G401 (cell line): ENCODE data around the gene LTB4R. TPM values are rescaled to one million over a fixed set of nuclear protein-coding genes. Genes with fewer than 3 reads are reported as not detected.
A peak's percentile ranks its signal among the peaks of the same experiment; 100 is the strongest.

Source experiments
- DNase-seq: peaks from one replicate; pipeline ENCODE4 v3.0.0-alpha.2; 2015; ENCODE audit warnings: low spot score
- in situ Hi-C: cut with HindIII; loops from 2 replicates; pipeline ENCODE4 v1.10.0; 2016; ENCODE audit warnings: low sequenced_read_pairs, mixed read lengths
- total RNA-seq: library from RNA; depleted of rRNA; stranded (reverse); fragments of >200 nt; shearing (Covaris generic); gene quantifications from 2 replicates; pipeline ENCODE4 v1.2.3, GENCODE V29; 2014; rRNA removed

The LTB4R gene
- total RNA-seq, 1 experiment from 2014 or later: 1.6 TPM

- in situ Hi-C loops: no loop called here
- DNase-seq: no peak
Observed at GRCh38 chr14:24362241-24362960, 51.1 kb downstream of the LTB4R start.

- no peak for DNase-seq
- in situ Hi-C loops: no loop called here
Observed at GRCh38 chr14:24363401-24363800, 52.1 kb downstream of the LTB4R start.

GRCh38 chr14:24364841-24365240 lies 53.5 kb downstream of the LTB4R start:
- in situ Hi-C loops: no loop called here
- peak; percentile 36 for DNase-seq

GRCh38 chr14:24365600-24366412 lies 54.5 kb downstream of the LTB4R start:
- in situ Hi-C loops: no loop called here
- DNase-seq: peak; percentile 91

- in situ Hi-C loops: no loop called here
Observed at GRCh38 chr14:24366413-24366720, 55.1 kb downstream of the LTB4R start.

GRCh38 chr14:24366721-24367513 lies 55.6 kb downstream of the LTB4R start:
- peak; percentile 98 for DNase-seq
- in situ Hi-C loops: no loop called here

More at GRCh38 chr14:24366413-24366720, 55.1 kb downstream of the LTB4R start:
- DNase-seq: no peak

Other genes starting within 250 kb of the LTB4R start
- gene CPNE6, start 239.9 kb upstream of the LTB4R start, total RNA-seq: not detected in 2 replicates
- gene PCK2, start 217.2 kb upstream of the LTB4R start, total RNA-seq: 64.7 and 86.2 TPM in 2 replicates
- gene DCAF11, start 196.7 kb upstream of the LTB4R start, total RNA-seq: 93.8 and 125 TPM in 2 replicates
- 1.3 and 2.8 TPM in 2 replicates for gene NRL, start 196.6 kb upstream of the LTB4R start, total RNA-seq
- gene FITM1, start 180.8 kb upstream of the LTB4R start, total RNA-seq: 0.88 TPM in 1 of 2 replicates, not detected in the other
- gene PSME1, start 175.3 kb upstream of the LTB4R start, total RNA-seq: 57.9 and 58.0 TPM in 2 replicates
- gene EMC9, start 169.9 kb upstream of the LTB4R start, total RNA-seq: 33.6 and 45.0 TPM in 2 replicates
- 162 and 168 TPM in 2 replicates for gene PSME2, start 164.9 kb upstream of the LTB4R start, total RNA-seq
- gene RNF31, start 164.0 kb upstream of the LTB4R start, total RNA-seq: 51.9 and 89.7 TPM in 2 replicates
- 8.3 and 14.1 TPM in 2 replicates for gene IRF9, start 150.2 kb upstream of the LTB4R start, total RNA-seq
- 0.31 TPM in 1 of 2 replicates, not detected in the other for gene REC8, start 139.4 kb upstream of the LTB4R start, total RNA-seq
- gene IPO4, start 122.7 kb upstream of the LTB4R start, total RNA-seq: 79.5 and 80.4 TPM in 2 replicates
- 26.6 and 50.0 TPM in 2 replicates for gene TM9SF1, start 116.1 kb upstream of the LTB4R start, total RNA-seq
- gene TSSK4, start 105.8 kb upstream of the LTB4R start, total RNA-seq: not detected in 2 replicates
- 30.8 and 40.4 TPM in 2 replicates for gene CHMP4A, start 98.0 kb upstream of the LTB4R start, total RNA-seq
- gene MDP1, start 95.4 kb upstream of the LTB4R start, total RNA-seq: 16.6 and 16.9 TPM in 2 replicates
- gene NEDD8, start 79.1 kb upstream of the LTB4R start, total RNA-seq: 168 and 186 TPM in 2 replicates
- 116 and 132 TPM in 2 replicates for gene GMPR2, start 78.6 kb upstream of the LTB4R start, total RNA-seq
- 38.1 and 63.0 TPM in 2 replicates for gene TINF2, start 68.9 kb upstream of the LTB4R start, total RNA-seq
- gene TGM1, start 48.3 kb upstream of the LTB4R start, total RNA-seq: 0.10 TPM in 1 of 2 replicates, not detected in the other
- gene RABGGTA, start 39.9 kb upstream of the LTB4R start, total RNA-seq: 19.0 and 23.6 TPM in 2 replicates
- 3.8 and 11.4 TPM in 2 replicates for gene DHRS1, start 11.7 kb upstream of the LTB4R start, total RNA-seq
- gene NOP9, start 11.7 kb upstream of the LTB4R start, total RNA-seq: 28.7 and 28.9 TPM in 2 replicates
- 1.7 TPM in 1 of 2 replicates, not detected in the other for gene CIDEB, start 3.5 kb upstream of the LTB4R start, total RNA-seq
- 1.8 and 5.4 TPM in 2 replicates for gene LTB4R2, start 1.4 kb upstream of the LTB4R start, total RNA-seq
- gene ADCY4, start 23.6 kb downstream of the LTB4R start, total RNA-seq: not detected in 2 replicates
- not detected in 2 replicates for gene RIPK3, start 28.5 kb downstream of the LTB4R start, total RNA-seq
- gene NFATC4, start 56.7 kb downstream of the LTB4R start, total RNA-seq: 41.4 and 45.5 TPM in 2 replicates
- 19.7 and 24.1 TPM in 2 replicates for gene NYNRIN, start 87.5 kb downstream of the LTB4R start, total RNA-seq
- gene CBLN3, start 118.2 kb downstream of the LTB4R start, total RNA-seq: 0.25 and 0.88 TPM in 2 replicates
- 41.9 and 54.9 TPM in 2 replicates for gene KHNYN, start 118.5 kb downstream of the LTB4R start, total RNA-seq
- gene SDR39U1, start 131.3 kb downstream of the LTB4R start, total RNA-seq: 49.2 and 56.4 TPM in 2 replicates
- gene CMA1, start 196.8 kb downstream of the LTB4R start, total RNA-seq: not detected in 2 replicates